ENCODE measurements around the gene BARX1.

DNA sequence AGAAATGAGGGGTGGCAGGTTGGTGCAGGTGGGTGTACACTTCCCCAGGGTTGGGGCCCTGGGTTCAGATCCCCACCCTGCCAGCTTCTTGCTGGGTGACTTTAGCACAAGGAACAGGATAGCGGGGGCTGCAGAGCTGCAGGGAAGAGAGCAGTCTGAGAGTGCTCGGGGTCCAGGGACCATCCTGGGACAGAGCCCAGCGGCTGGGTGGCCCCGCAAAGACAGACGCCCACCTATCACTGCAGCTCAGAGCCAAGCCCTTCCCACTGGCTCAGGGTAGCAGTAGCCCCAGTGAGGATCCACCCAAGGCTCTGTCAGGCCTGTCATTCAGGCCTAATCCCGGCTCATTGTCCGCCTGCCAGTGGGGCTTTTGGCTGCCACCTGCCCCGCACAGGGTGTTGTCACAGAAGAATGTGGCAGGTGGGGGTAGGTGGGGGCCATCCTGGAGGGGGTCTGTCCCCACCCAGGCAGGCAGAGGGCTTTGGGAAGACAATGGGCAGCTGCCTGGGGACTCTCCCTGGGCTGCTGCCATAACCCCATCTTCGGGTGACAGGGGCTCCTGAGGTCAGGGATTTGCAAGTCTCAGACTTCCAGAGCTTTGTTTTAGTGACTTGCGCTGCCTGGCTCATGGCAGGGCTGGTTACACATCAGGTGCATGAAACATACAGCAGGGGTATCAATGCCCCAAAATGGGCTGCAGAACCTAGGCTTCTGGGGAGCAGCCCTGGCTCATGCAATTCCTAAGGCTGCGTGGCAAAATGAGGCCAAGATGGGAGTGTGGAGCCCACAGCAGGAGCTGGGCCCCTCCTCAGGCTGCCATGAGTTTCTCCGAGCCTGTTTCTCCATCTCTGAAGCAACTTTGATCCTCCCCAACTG lies 52.1 kb downstream of the BARX1 start:
- TF ChIP-seq POLR2AphosphoS5 (IDR thresholded peaks at IDR 0.05; ENCODE audit: low read depth, low read length) (no peak), POLR2A (IDR thresholded peaks at IDR 0.05; ENCODE audit: low read depth, low read length) (no peak), TAF1 (IDR thresholded peaks at IDR 0.05; ENCODE audit: borderline replicate concordance, low read depth, low read length) (no peak)
